ENCODE data around the gene PFDN6. TPM values are rescaled to one million over a fixed set of nuclear protein-coding genes. Genes with fewer than 3 reads are reported as not detected.
A peak's percentile ranks its signal among the peaks of the same experiment; 100 is the strongest.

The PFDN6 gene
- total and polyA plus RNA-seq, 10 of the 15 experiments (the other 5 are each of a cell fraction or from before 2014, with no cell fraction given), result 3.1 to 168 (median 82.6) TPM

DNA sequence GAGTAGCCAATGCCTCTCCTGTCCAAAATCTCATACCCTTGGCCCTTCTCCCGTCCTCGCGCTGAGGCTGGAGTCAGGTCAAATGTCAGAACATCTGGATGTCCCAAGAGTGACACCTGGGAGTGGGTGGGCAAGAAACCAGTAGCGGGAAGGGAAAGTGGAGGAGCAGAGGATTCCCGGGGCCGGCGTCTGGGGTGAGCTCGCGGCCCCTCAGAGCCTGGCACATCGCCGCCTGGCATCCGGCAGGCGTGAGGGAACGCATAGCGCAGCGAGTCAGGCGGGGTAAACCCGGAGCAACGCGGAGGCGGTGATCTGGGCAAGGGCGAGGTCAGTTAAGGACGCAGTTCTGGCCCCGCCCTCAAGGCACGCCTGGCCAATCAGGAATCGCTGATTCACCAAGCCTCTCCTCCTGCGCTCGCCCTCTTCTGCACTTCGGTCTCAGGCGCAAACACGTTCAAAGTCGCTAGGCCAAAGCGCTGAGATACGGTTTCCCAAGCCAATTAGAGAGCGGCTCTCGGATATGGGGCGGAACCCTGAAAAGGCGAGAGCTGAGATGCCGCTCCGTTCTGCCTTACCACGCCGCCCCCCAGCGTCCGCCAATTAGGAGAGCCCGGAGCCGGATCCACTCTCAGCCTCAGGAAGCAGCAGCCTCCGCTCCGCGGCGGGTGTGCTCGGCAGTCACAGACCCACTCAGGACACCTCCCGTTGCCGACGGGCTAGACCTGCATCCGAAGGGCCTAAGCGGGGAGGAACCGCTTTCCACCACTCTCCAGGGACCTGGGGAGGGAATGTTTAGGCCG lies 40.3 kb upstream of the PFDN6 start (continued):
- TF ChIP-seq, protein P1, sequence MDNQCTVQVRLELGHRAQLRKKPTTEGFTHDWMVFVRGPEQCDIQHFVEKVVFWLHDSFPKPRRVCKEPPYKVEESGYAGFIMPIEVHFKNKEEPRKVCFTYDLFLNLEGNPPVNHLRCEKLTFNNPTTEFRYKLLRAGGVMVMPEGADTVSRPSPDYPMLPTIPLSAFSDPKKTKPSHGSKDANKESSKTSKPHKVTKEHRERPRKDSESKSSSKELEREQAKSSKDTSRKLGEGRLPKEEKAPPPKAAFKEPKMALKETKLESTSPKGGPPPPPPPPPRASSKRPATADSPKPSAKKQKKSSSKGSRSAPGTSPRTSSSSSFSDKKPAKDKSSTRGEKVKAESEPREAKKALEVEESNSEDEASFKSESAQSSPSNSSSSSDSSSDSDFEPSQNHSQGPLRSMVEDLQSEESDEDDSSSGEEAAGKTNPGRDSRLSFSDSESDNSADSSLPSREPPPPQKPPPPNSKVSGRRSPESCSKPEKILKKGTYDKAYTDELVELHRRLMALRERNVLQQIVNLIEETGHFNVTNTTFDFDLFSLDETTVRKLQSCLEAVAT (IDR thresholded peaks at IDR 0.05), result peak; percentile 66
- 0 out of 2 replicates have a peak, but pooled peaks have one; percentile 34 for TF ChIP-seq SIN3A (IDR thresholded peaks at IDR 0.05; ENCODE audit: low read depth, low read length)
- peak; percentile 27 for TF ChIP-seq MYC (IDR thresholded peaks at IDR 0.05; ENCODE audit: insufficient read depth, insufficient read length, insufficient replicate concordance, low read length, severe bottlenecking)
- 0 out of 2 replicates have a peak, but pooled peaks have one; percentile 44 for TF ChIP-seq GATAD2B (conservative IDR thresholded peaks at IDR 0.05; ENCODE audit: low read depth)
- no peak for TF ChIP-seq ATF7 (IDR thresholded peaks at IDR 0.05; ENCODE audit: low read depth)
- TF ChIP-seq MTA2 (IDR thresholded peaks at IDR 0.05; ENCODE audit: low read depth), result 0 out of 2 replicates have a peak, but pooled peaks have one; percentile 30
- TF ChIP-seq, protein P2, sequence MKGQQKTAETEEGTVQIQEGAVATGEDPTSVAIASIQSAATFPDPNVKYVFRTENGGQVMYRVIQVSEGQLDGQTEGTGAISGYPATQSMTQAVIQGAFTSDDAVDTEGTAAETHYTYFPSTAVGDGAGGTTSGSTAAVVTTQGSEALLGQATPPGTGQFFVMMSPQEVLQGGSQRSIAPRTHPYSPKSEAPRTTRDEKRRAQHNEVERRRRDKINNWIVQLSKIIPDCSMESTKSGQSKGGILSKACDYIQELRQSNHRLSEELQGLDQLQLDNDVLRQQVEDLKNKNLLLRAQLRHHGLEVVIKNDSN (IDR thresholded peaks at IDR 0.05; ENCODE audit: borderline replicate concordance, extremely low read length, insufficient read depth, low read depth, low read length), result no peak
- TF ChIP-seq NFIC (IDR thresholded peaks at IDR 0.05; ENCODE audit: low read depth, low read length), result no peak; the same call in 1 of the 2 replicates
- TF ChIP-seq, protein P3, sequence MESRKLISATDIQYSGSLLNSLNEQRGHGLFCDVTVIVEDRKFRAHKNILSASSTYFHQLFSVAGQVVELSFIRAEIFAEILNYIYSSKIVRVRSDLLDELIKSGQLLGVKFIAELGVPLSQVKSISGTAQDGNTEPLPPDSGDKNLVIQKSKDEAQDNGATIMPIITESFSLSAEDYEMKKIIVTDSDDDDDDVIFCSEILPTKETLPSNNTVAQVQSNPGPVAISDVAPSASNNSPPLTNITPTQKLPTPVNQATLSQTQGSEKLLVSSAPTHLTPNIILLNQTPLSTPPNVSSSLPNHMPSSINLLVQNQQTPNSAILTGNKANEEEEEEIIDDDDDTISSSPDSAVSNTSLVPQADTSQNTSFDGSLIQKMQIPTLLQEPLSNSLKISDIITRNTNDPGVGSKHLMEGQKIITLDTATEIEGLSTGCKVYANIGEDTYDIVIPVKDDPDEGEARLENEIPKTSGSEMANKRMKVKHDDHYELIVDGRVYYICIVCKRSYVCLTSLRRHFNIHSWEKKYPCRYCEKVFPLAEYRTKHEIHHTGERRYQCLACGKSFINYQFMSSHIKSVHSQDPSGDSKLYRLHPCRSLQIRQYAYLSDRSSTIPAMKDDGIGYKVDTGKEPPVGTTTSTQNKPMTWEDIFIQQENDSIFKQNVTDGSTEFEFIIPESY (IDR thresholded peaks at IDR 0.05), result no peak
- TF ChIP-seq STAT1 (conservative IDR thresholded peaks at IDR 0.05), result no peak
- TF ChIP-seq SMAD1 (IDR thresholded peaks at IDR 0.05; ENCODE audit: low read depth, partially characterized antibody), result peak; percentile 20
- TF ChIP-seq JUNB (IDR thresholded peaks at IDR 0.05), result no peak
- TF ChIP-seq, protein P4, sequence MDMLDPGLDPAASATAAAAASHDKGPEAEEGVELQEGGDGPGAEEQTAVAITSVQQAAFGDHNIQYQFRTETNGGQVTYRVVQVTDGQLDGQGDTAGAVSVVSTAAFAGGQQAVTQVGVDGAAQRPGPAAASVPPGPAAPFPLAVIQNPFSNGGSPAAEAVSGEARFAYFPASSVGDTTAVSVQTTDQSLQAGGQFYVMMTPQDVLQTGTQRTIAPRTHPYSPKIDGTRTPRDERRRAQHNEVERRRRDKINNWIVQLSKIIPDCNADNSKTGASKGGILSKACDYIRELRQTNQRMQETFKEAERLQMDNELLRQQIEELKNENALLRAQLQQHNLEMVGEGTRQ (IDR thresholded peaks at IDR 0.05; ENCODE audit: borderline replicate concordance, low read depth, low read length), result no peak
- TF ChIP-seq, protein P5, sequence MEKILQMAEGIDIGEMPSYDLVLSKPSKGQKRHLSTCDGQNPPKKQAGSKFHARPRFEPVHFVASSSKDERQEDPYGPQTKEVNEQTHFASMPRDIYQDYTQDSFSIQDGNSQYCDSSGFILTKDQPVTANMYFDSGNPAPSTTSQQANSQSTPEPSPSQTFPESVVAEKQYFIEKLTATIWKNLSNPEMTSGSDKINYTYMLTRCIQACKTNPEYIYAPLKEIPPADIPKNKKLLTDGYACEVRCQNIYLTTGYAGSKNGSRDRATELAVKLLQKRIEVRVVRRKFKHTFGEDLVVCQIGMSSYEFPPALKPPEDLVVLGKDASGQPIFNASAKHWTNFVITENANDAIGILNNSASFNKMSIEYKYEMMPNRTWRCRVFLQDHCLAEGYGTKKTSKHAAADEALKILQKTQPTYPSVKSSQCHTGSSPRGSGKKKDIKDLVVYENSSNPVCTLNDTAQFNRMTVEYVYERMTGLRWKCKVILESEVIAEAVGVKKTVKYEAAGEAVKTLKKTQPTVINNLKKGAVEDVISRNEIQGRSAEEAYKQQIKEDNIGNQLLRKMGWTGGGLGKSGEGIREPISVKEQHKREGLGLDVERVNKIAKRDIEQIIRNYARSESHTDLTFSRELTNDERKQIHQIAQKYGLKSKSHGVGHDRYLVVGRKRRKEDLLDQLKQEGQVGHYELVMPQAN (conservative IDR thresholded peaks at IDR 0.05), result no peak; the same call in 1 of the 2 replicates
- TF ChIP-seq, protein P6, sequence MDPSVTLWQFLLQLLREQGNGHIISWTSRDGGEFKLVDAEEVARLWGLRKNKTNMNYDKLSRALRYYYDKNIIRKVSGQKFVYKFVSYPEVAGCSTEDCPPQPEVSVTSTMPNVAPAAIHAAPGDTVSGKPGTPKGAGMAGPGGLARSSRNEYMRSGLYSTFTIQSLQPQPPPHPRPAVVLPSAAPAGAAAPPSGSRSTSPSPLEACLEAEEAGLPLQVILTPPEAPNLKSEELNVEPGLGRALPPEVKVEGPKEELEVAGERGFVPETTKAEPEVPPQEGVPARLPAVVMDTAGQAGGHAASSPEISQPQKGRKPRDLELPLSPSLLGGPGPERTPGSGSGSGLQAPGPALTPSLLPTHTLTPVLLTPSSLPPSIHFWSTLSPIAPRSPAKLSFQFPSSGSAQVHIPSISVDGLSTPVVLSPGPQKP (IDR thresholded peaks at IDR 0.05; ENCODE audit: low read depth, low read length), result peak; percentile 50; the same call in 1 of the 2 replicates
- TF ChIP-seq ZNF207 (IDR thresholded peaks at IDR 0.05; ENCODE audit: borderline replicate concordance), result no peak
- no peak for TF ChIP-seq ZNF24 (IDR thresholded peaks at IDR 0.05)
- TF ChIP-seq ESRRA (IDR thresholded peaks at IDR 0.05; ENCODE audit: low read length), result no peak
- no peak for TF ChIP-seq TCF7 (IDR thresholded peaks at IDR 0.05; ENCODE audit: borderline replicate concordance)
